HG02852 (cell line): ENCODE results near the gene PLD2.

ENCODE experiments used
- ATAC-seq: cut with Tn5 transposase; IDR thresholded peaks from one replicate; pipeline ENCODE4 v1.9.1; 2021; ENCODE audit warnings: mild to moderate bottlenecking, moderate library complexity; ENCODE audit not compliant: unreplicated experiment

Gene PLD2

GRCh38 chr17:4789951-4790704, 16.8 kb upstream of the PLD2 start:
- ATAC-seq = peak; percentile 71

- ATAC-seq = no peak
Observed at GRCh38 chr17:4790705-4791088, 16.3 kb upstream of the PLD2 start.

- ATAC-seq = no peak
Observed at GRCh38 chr17:4795168-4795567, 11.8 kb upstream of the PLD2 start.

- ATAC-seq = no peak
Observed at GRCh38 chr17:4796552-4796920, 10.4 kb upstream of the PLD2 start.

GRCh38 chr17:4800462-4801196, 6.3 kb upstream of the PLD2 start:
- no peak for ATAC-seq

GRCh38 chr17:4802228-4802627, 4.7 kb upstream of the PLD2 start, which contains the start of gene C17orf114:
Gene C17orf114 (minus strand): TSS chr17:4802328.
- no peak for ATAC-seq

GRCh38 chr17:4806456-4806776, 536 bp upstream of the PLD2 start:
- ATAC-seq = no peak

GRCh38 chr17:4807605-4808377, 839 bp downstream of the PLD2 start:
- ATAC-seq = no peak

- no peak for ATAC-seq
Observed at GRCh38 chr17:4808378-4808767, 1.4 kb downstream of the PLD2 start.

- no peak for ATAC-seq
Observed at GRCh38 chr17:4810696-4811290, 3.8 kb downstream of the PLD2 start.

GRCh38 chr17:4811471-4811870, 4.5 kb downstream of the PLD2 start:
- no peak for ATAC-seq

- no peak for ATAC-seq
Observed at GRCh38 chr17:4812690-4813089, 5.7 kb downstream of the PLD2 start.

- no peak for ATAC-seq
Observed at GRCh38 chr17:4815043-4815675, 8.2 kb downstream of the PLD2 start.

GRCh38 chr17:4816826-4817225, 9.9 kb downstream of the PLD2 start:
- no peak for ATAC-seq

- ATAC-seq = no peak
Observed at GRCh38 chr17:4818276-4818675, 11.3 kb downstream of the PLD2 start.

GRCh38 chr17:4822835-4823234, 15.9 kb downstream of the PLD2 start:
- no peak for ATAC-seq

GRCh38 chr17:4823373-4824089, 16.6 kb downstream of the PLD2 start:
- no peak for ATAC-seq

- ATAC-seq = no peak
Observed at GRCh38 chr17:4827399-4827798, 20.4 kb downstream of the PLD2 start.

- ATAC-seq = peak; percentile 4
Observed at GRCh38 chr17:4832829-4833177, 25.9 kb downstream of the PLD2 start.

- ATAC-seq = peak; percentile 86
Observed at GRCh38 chr17:4833178-4833940, 26.4 kb downstream of the PLD2 start, which contains the start of gene MINK1. Gene MINK1 (plus strand): TSS chr17:4833340. CDS start chr17:4833584, 244 bp downstream.
